Keratinocyte (primary cell): ENCODE results near the gene MDGA2. TPM values are rescaled to one million over a fixed set of nuclear protein-coding genes. Genes with fewer than 3 reads are reported as not detected.

ENCODE experiments used
- DNase-seq: peaks from one replicate; pipeline ENCODE4 v3.0.0-alpha.2; 2011; ENCODE audit warnings: low read depth, missing footprints, low spot score
- FAIRE-seq: peaks from 2 replicates; lab custom pipeline; 2011; peaks lifted over from hg19 to GRCh38; lab: Jason Lieb, UNC
- H2AFZ ChIP-seq: 2 replicates; pipeline ENCODE4 v1.6.0; 2012; ENCODE audit warnings: low read length, control low read depth, inconsistent platforms; ENCODE audit not compliant: control insufficient read depth
- H3K27ac ChIP-seq: 2 replicates; pipeline ENCODE4 v1.5.1; 2011; ENCODE audit warnings: low read length; ENCODE audit not compliant: control insufficient read depth, insufficient read depth
- H3K27me3 ChIP-seq: 3 replicates; pipeline ENCODE4 v1.6.0; 2011; ENCODE audit warnings: low read length; ENCODE audit not compliant: control insufficient read depth, insufficient read depth; ENCODE audit errors: extremely low read depth
- H3K36me3 ChIP-seq, 2 experiments: 2 replicates in 1 of 2; 3 replicates in 1 of 2; pipeline ENCODE4 v1.5.1; 2011; ENCODE audit warnings: low read length in 2 of 2, mild to moderate bottlenecking in 1 of 2; ENCODE audit not compliant: control insufficient read depth in 2 of 2, insufficient read depth in 2 of 2; ENCODE audit errors: extremely low read depth in 1 of 2
- H3K4me1 ChIP-seq: 3 replicates; pipeline ENCODE4 v1.5.1; 2011; ENCODE audit warnings: low read length; ENCODE audit not compliant: control insufficient read depth, insufficient read depth; ENCODE audit errors: extremely low read depth
- H3K4me2 ChIP-seq: 3 replicates; pipeline ENCODE4 v1.6.0; 2011; ENCODE audit warnings: low read depth, low read length; ENCODE audit not compliant: control insufficient read depth, insufficient read depth; ENCODE audit errors: extremely low read depth
- H3K4me3 ChIP-seq, 3 experiments: fragments of 200-600 bp in 1 of 3; sonication (generic) in 1 of 3; 2 replicates in 2 of 3; 3 replicates in 1 of 3; pipeline ENCODE4 v1.5.1; 2011 to 2016; ENCODE audit warnings: low read length in 3 of 3, mild to moderate bottlenecking in 3 of 3, control low read depth in 2 of 3, inconsistent platforms in 1 of 3, low read depth in 1 of 3, mixed read lengths in 1 of 3, mixed run types in 1 of 3, moderate library complexity in 1 of 3; ENCODE audit not compliant: control insufficient read depth in 2 of 3, insufficient read depth in 2 of 3; ENCODE audit errors: extremely low read depth in 1 of 3
- H3K79me2 ChIP-seq: 2 replicates; pipeline ENCODE4 v1.6.0; 2012; ENCODE audit warnings: low read length; ENCODE audit not compliant: control insufficient read depth, insufficient read depth
- H3K9ac ChIP-seq: 3 replicates; pipeline ENCODE4 v1.6.0; 2011; ENCODE audit warnings: low read length; ENCODE audit not compliant: control insufficient read depth, insufficient read depth; ENCODE audit errors: extremely low read depth
- H3K9me1 ChIP-seq: 3 replicates; pipeline ENCODE4 v1.6.0; 2011; ENCODE audit warnings: low read length; ENCODE audit not compliant: control insufficient read depth, insufficient read depth; ENCODE audit errors: extremely low read depth
- H3K9me3 ChIP-seq: 2 replicates; pipeline ENCODE4 v1.5.1; 2012; ENCODE audit warnings: low read depth, low read length; ENCODE audit not compliant: control insufficient read depth
- H4K20me1 ChIP-seq: 3 replicates; pipeline ENCODE4 v1.6.0; 2011; ENCODE audit warnings: low read length; ENCODE audit not compliant: control insufficient read depth, insufficient read depth; ENCODE audit errors: extremely low read depth
- EZH2 ChIP-seq: IDR thresholded peaks from one replicate; pipeline ENCODE4 v1.6.1; 2012; ENCODE audit warnings: inconsistent platforms, mild to moderate bottlenecking, low read length, moderate library complexity
- dilution Hi-C: fragments of 300-500 bp; cut with MboI; formaldehyde crosslinking; loops from one replicate; pipeline ENCODE4 v1.7.0; 2020; ENCODE audit warnings: low sequenced_read_pairs; ENCODE audit not compliant: extremely low pct_ligation_motif_present
- polyA plus RNA-seq, 5 experiments: library from polyadenylated mRNA; depleted of rRNA in 3 of 5; stranded (reverse) in 3 of 5; stranded (forward) in 1 of 5; unstranded in 1 of 5; fragments of >200 nt; gene quantifications; 1 replicate in 1 of 5; 2 replicates in 3 of 5; 3 replicates in 1 of 5; pipeline versions ENCODE4 v1.2.1 to v1.2.3, GENCODE V29; 2011 to 2012; ENCODE audit warnings: missing spikeins in 2 of 5, low read depth in 1 of 5, low replicate concordance in 1 of 5
- TF ChIP-seq, protein P1 (sequence below), 3 experiments: IDR thresholded peaks in 1 of 3; conservative IDR thresholded peaks in 1 of 3; optimal IDR thresholded peaks in 1 of 3; 2 replicates in 2 of 3; 3 replicates in 1 of 3; pipeline versions ENCODE3 to v1.5.1; 2011; ENCODE audit warnings: low read length in 3 of 3, mild to moderate bottlenecking in 3 of 3, moderate library complexity in 2 of 3, control low read depth in 1 of 3, inconsistent platforms in 1 of 3; ENCODE audit not compliant: insufficient read depth in 2 of 3; ENCODE audit errors: extremely low read depth in 1 of 3

The MDGA2 gene
- polyA plus RNA-seq, 1 donor (not counting 4 experiments of a cell fraction or from before 2014, with no cell fraction given), result not detected

DNA sequence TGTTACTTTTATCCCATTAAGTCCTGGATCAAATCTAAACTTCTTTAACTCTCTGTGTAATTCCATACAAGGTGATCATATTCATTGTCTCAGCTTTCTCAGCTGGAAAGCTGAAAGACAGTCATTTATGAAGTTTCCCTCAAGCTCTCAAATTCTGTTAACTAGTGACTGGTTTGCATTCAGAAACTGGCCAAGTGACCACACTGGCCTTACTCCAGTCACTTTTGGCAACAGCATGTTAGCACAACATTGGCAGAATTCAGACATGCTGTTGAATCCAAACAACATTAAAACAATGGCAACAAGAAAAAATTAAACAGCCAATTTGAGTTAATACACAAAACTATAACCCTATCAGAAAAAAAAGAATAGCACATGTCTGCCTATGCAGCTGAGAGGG is 343.3 kb downstream of the MDGA2 start:
- no peak overlapping the region for H2AFZ ChIP-seq
- no peak overlapping the region for H3K4me3 ChIP-seq
- dilution Hi-C loops, result no loop called here
- no peaks in the 10 kb centered on the region for H3K9me1 ChIP-seq
- no peaks in the 10 kb centered on the region for H3K27me3 ChIP-seq
- H3K9ac ChIP-seq, result no peak overlapping the region
- no peaks in the 10 kb centered on the region for H3K4me1 ChIP-seq
- H3K27ac ChIP-seq, result no peak overlapping the region
- no peaks in the 10 kb centered on the region for H3K79me2 ChIP-seq
- H4K20me1 ChIP-seq, result no peaks in the 10 kb centered on the region
- no peak for FAIRE-seq
- TF ChIP-seq EZH2, result no peak
- TF ChIP-seq, protein P1, sequence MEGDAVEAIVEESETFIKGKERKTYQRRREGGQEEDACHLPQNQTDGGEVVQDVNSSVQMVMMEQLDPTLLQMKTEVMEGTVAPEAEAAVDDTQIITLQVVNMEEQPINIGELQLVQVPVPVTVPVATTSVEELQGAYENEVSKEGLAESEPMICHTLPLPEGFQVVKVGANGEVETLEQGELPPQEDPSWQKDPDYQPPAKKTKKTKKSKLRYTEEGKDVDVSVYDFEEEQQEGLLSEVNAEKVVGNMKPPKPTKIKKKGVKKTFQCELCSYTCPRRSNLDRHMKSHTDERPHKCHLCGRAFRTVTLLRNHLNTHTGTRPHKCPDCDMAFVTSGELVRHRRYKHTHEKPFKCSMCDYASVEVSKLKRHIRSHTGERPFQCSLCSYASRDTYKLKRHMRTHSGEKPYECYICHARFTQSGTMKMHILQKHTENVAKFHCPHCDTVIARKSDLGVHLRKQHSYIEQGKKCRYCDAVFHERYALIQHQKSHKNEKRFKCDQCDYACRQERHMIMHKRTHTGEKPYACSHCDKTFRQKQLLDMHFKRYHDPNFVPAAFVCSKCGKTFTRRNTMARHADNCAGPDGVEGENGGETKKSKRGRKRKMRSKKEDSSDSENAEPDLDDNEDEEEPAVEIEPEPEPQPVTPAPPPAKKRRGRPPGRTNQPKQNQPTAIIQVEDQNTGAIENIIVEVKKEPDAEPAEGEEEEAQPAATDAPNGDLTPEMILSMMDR (optimal IDR thresholded peaks at IDR 0.05 in 1 of 3, IDR thresholded peaks at IDR 0.05 in 1 of 3, conservative IDR thresholded peaks at IDR 0.05 in 1 of 3; ENCODE audit: extremely low read depth in 1 of 3, insufficient read depth in 2 of 3, low read length in 3 of 3), result no peak
- H3K4me2 ChIP-seq, result no peak overlapping the region
- DNase-seq, result no peak
- no peaks in the 10 kb centered on the region for H3K9me3 ChIP-seq
- H3K36me3 ChIP-seq, result no peaks in the 10 kb centered on the region

DNA sequence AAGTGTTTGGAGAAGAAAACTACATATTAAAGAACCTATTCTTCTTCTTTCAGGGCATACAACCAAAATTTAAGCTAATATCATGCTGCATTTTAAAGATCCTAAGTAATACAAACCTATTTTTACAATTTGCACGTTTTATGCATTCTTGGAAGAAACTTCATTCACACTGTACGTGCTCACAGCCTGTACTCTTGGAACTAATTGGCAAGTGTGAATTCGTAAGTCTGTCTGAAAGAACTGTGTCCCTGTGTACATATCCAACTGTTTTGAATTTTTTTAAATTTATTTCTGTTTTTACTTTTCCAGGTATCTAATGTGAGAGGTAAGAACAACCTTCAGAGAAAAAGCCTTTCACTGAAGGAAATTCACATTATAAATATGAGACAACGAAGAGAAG is 347.0 kb downstream of the MDGA2 start:
- no peaks in the 10 kb centered on the region for H3K79me2 ChIP-seq
- no peak overlapping the region for H3K27ac ChIP-seq
- no peak for TF ChIP-seq EZH2
- TF ChIP-seq, protein P1 (optimal IDR thresholded peaks at IDR 0.05 in 1 of 3, IDR thresholded peaks at IDR 0.05 in 1 of 3, conservative IDR thresholded peaks at IDR 0.05 in 1 of 3; ENCODE audit: extremely low read depth in 1 of 3, insufficient read depth in 2 of 3, low read length in 3 of 3), result no peak
- no peaks in the 10 kb centered on the region for H3K36me3 ChIP-seq
- FAIRE-seq, result no peak
- no peak overlapping the region for H2AFZ ChIP-seq
- no peaks in the 10 kb centered on the region for H4K20me1 ChIP-seq
- H3K9me3 ChIP-seq, result no peaks in the 10 kb centered on the region
- no peak overlapping the region for H3K9ac ChIP-seq
- DNase-seq, result no peak
- H3K27me3 ChIP-seq, result no peaks in the 10 kb centered on the region
- no peaks in the 10 kb centered on the region for H3K9me1 ChIP-seq
- dilution Hi-C loops, result no loop called here
- H3K4me3 ChIP-seq, result no peak overlapping the region
- H3K4me2 ChIP-seq, result no peak overlapping the region
- no peaks in the 10 kb centered on the region for H3K4me1 ChIP-seq
